HepG2 (cell line): ENCODE data around the gene CBL. TPM values are rescaled to one million over a fixed set of nuclear protein-coding genes. Genes with fewer than 3 reads are reported as not detected.
A peak's percentile ranks its signal among the peaks of the same experiment; 100 is the strongest.

Experiments
- ATAC-seq: fragments of 200-7000 bp; cut with Tn5 transposase; 3 replicates; pipeline ENCODE4 v1.9.1; 2020; ENCODE audit warnings: mild to moderate bottlenecking, moderate library complexity
- BruUV-seq: library from RNA; stranded (reverse); fragments of 400-500 nt; replicated peaks from 2 replicates; lab custom pipeline; 2021; lab: Mats Ljungman, UMichigan
- CTCF ChIA-PET: fragments of 300-600 bp; formaldehyde crosslinking; extraction: SDS; loops from one replicate; lab custom pipeline; 2021; ENCODE audit warnings: low total read pairs, inconsistent platforms, low intra/inter-chr PET ratio; lab: Yijun Ruan, JAX
- POLR2A ChIA-PET: fragments of 350-600 bp; sonication (Branson Sonifier 250); formaldehyde crosslinking; loops from one replicate; lab custom pipeline; 2020; ENCODE audit warnings: antibody characterized with exemption, inconsistent platforms; lab: Yijun Ruan, JAX
- DNase-seq: peaks from one replicate; pipeline ENCODE4 v3.0.0-alpha.2; 2015; ENCODE audit warnings: low spot score
- FAIRE-seq: peaks from 3 replicates; lab custom pipeline; 2011; peaks lifted over from hg19 to GRCh38; lab: Jason Lieb, UNC
- H2AFZ ChIP-seq: one replicate; pipeline ENCODE4 v1.6.1; 2011; ENCODE audit warnings: low read length, inconsistent platforms
- H3K27ac ChIP-seq: fragments of 300-600 bp; 3 replicates; pipeline ENCODE4 v1.8.0; 2011; ENCODE audit warnings: mixed run types, mild to moderate bottlenecking, mixed read lengths, low read length, inconsistent platforms; ENCODE audit not compliant: insufficient read depth; ENCODE audit errors: extremely low read length
- H3K27me3 ChIP-seq, 2 experiments: fragments of 200-600 bp in 1 of 2; 2 replicates in 1 of 2; 3 replicates in 1 of 2; pipeline versions ENCODE4 v1.6.0 to v1.8.0; 2011; ENCODE audit warnings: low read length in 2 of 2, mild to moderate bottlenecking in 2 of 2, moderate library complexity in 2 of 2, inconsistent platforms in 1 of 2; ENCODE audit not compliant: insufficient read depth in 2 of 2, control insufficient read depth in 1 of 2
- H3K36me3 ChIP-seq, 2 experiments: fragments of 200-600 bp in 1 of 2; replicated peaks in 1 of 2; 2 replicates in 1 of 2; 3 replicates in 1 of 2; pipeline versions ENCODE4 v1.5.1 to v1.8.0; 2011; ENCODE audit warnings: low read length in 2 of 2, inconsistent platforms in 1 of 2; ENCODE audit not compliant: insufficient read depth in 2 of 2, control insufficient read depth in 1 of 2
- H3K4me1 ChIP-seq: 2 replicates; pipeline ENCODE4 v1.5.1; 2012; ENCODE audit warnings: low read length, inconsistent platforms; ENCODE audit not compliant: insufficient read depth
- H3K4me2 ChIP-seq: 2 replicates; pipeline ENCODE4 v1.6.0; 2011; ENCODE audit warnings: low read depth, low read length, inconsistent platforms
- H3K4me3 ChIP-seq, 3 experiments: fragments of 200-600 bp in 1 of 3; sonication (generic), shearing (Covaris generic) in 1 of 3; replicated peaks in 1 of 3; 2 replicates each; pipeline ENCODE4 v1.5.1; 2011 to 2016; ENCODE audit warnings: low read length in 3 of 3, inconsistent platforms in 2 of 3, low read depth in 2 of 3, mild to moderate bottlenecking in 2 of 3, control low read depth in 1 of 3, mixed read lengths in 1 of 3; ENCODE audit not compliant: insufficient read depth in 1 of 3
- H3K79me2 ChIP-seq: one replicate; pipeline ENCODE4 v1.6.1; 2011; ENCODE audit warnings: low read length, inconsistent platforms; ENCODE audit not compliant: insufficient read depth
- H3K9ac ChIP-seq: 2 replicates; pipeline ENCODE4 v1.6.0; 2011; ENCODE audit warnings: mild to moderate bottlenecking, low read depth, low read length, inconsistent platforms; ENCODE audit not compliant: insufficient read depth
- H3K9me3 ChIP-seq: 2 replicates; pipeline ENCODE4 v1.5.1; 2012; ENCODE audit warnings: mild to moderate bottlenecking, low read length
- H4K20me1 ChIP-seq: 2 replicates; pipeline ENCODE4 v1.6.0; 2011; ENCODE audit warnings: inconsistent platforms, mild to moderate bottlenecking, low read length, moderate library complexity; ENCODE audit not compliant: insufficient read depth
- CREB1 ChIP-seq, 2 experiments: fragments of 450-650 bp in 1 of 2; IDR thresholded peaks; 2 replicates each; pipeline ENCODE4 v1.6.1; 2016 to 2017; ENCODE audit warnings: control low read depth in 1 of 2, mild to moderate bottlenecking in 1 of 2, missing compliant biosample characterization in 1 of 2, missing genetic modification characterization in 1 of 2
- DMAP1 ChIP-seq: IDR thresholded peaks from 2 replicates; pipeline ENCODE4 v1.6.1; 2016
- HIC2 ChIP-seq: sonication (generic); formaldehyde crosslinking; IDR thresholded peaks from 2 replicates; pipeline ENCODE4 v1.9.0; 2022; ENCODE audit warnings: low read depth, missing genetic modification reagents
- HNRNPL ChIP-seq: fragments of 200-400 bp; formaldehyde crosslinking; IDR thresholded peaks from 2 replicates; pipeline ENCODE4 v1.6.1; 2017; ENCODE audit warnings: mild to moderate bottlenecking, low read depth, low read length
- HOXA5 ChIP-seq: sonication (generic); formaldehyde crosslinking; IDR thresholded peaks from 2 replicates; pipeline ENCODE4 v1.4.0; 2020; ENCODE audit warnings: missing genetic modification reagents
- MIER2 ChIP-seq: IDR thresholded peaks from 2 replicates; pipeline ENCODE4 v1.6.1; 2016; ENCODE audit warnings: missing biosample characterization, missing genetic modification reagents
- POLR2AphosphoS2 ChIP-seq: IDR thresholded peaks from 2 replicates; pipeline ENCODE4 v1.6.1; 2011; ENCODE audit warnings: low read depth, low read length, improper control_type of control experiment
- PRDM4 ChIP-seq: sonication (generic); formaldehyde crosslinking; IDR thresholded peaks from 2 replicates; pipeline ENCODE4 v1.9.0; 2021; ENCODE audit warnings: missing genetic modification reagents, borderline replicate concordance
- SIN3A ChIP-seq: IDR thresholded peaks from 2 replicates; pipeline ENCODE4 v1.6.1; 2011; ENCODE audit warnings: low read depth, mild to moderate bottlenecking, control low read depth, low read length, borderline replicate concordance
- STAT5B ChIP-seq: sonication (generic); formaldehyde crosslinking; IDR thresholded peaks from 2 replicates; pipeline ENCODE4 v1.4.0; 2020; ENCODE audit warnings: missing genetic modification reagents
- TBX2 ChIP-seq: sonication (generic); formaldehyde crosslinking; IDR thresholded peaks from 2 replicates; pipeline ENCODE4 v1.5.0; 2020; ENCODE audit warnings: missing genetic modification reagents, mild to moderate bottlenecking, borderline replicate concordance
- TRIM24 ChIP-seq: sonication (generic); formaldehyde crosslinking; IDR thresholded peaks from 2 replicates; pipeline ENCODE4 v1.8.0; 2022; ENCODE audit warnings: mild to moderate bottlenecking, missing genetic modification reagents
- TSC22D2 ChIP-seq: sonication (generic); formaldehyde crosslinking; IDR thresholded peaks from 2 replicates; pipeline ENCODE4 v1.5.1; 2020; ENCODE audit warnings: missing genetic modification reagents, mild to moderate bottlenecking, borderline replicate concordance
- ZBTB33 ChIP-seq: sonication (generic); formaldehyde crosslinking; IDR thresholded peaks from 2 replicates; pipeline ENCODE4 v1.4.0; 2020; ENCODE audit warnings: missing genetic modification reagents
- ZNF160 ChIP-seq: sonication (generic); formaldehyde crosslinking; IDR thresholded peaks from 2 replicates; pipeline ENCODE4 v1.8.0; 2022; ENCODE audit warnings: mild to moderate bottlenecking, inconsistent platforms, missing genetic modification reagents
- ZNF383 ChIP-seq: sonication (generic); formaldehyde crosslinking; IDR thresholded peaks from 2 replicates; pipeline ENCODE4 v1.4.0; 2020; ENCODE audit warnings: missing genetic modification reagents, mild to moderate bottlenecking, borderline replicate concordance
- ZNF451 ChIP-seq: sonication (generic); formaldehyde crosslinking; IDR thresholded peaks from 2 replicates; pipeline ENCODE4 v1.5.0; 2020; ENCODE audit warnings: mild to moderate bottlenecking, missing genetic modification reagents
- WGBS: methylation state at CpG from one replicate; pipeline ENCODE4 v1.1.6; 2017; ENCODE audit warnings: low lambda C conversion rate; 5-methylcytosine and 5-hydroxymethylcytosine counted together
- in situ Hi-C: cut with HindIII; loops from 2 replicates; pipeline ENCODE4 v1.10.0; 2017; ENCODE audit warnings: low pct_unique_long_range_greater_than_20kb; ENCODE audit not compliant: extremely low pct_ligation_motif_present
- intact Hi-C: fragments of 100-400 bp; cut with micrococcal nuclease; formaldehyde crosslinking; loops from one replicate; pipeline ENCODE4 v1.10.0; 2022; ENCODE audit not compliant: unreplicated experiment
- polyA plus RNA-seq, 8 experiments: library from polyadenylated mRNA; depleted of rRNA in 3 of 8; stranded (reverse) in 7 of 8; unstranded in 1 of 8; fragments of >200 nt; fragmentation: Illumina TruSeq in 4 of 8; extraction: Trizol in 4 of 8; gene quantifications; 2 replicates each; pipeline versions ENCODE4 v1.2.1 to v1.2.3, GENCODE V29; 2011 to 2016; ENCODE audit warnings: low read depth in 4 of 8, missing spikeins in 1 of 8, mixed read lengths in 1 of 8; ENCODE audit not compliant: insufficient read depth in 1 of 8
- total RNA-seq, 5 experiments: library from RNA; depleted of rRNA; stranded (reverse); fragments of >200 nt; fragmentation: Illumina TruSeq; extraction: Trizol; gene quantifications; 2 replicates each; pipeline ENCODE4 v1.2.3, GENCODE V29; 2016; ENCODE audit warnings: low read depth in 1 of 5

Gene CBL
- total and polyA plus RNA-seq, 2 of the 13 experiments (the other 11 are each of a cell fraction or from before 2014, with no cell fraction given), result 6.6 to 7.4 TPM

- Histone ChIP-seq H3K4me1 (peaks cover 42% of the 10 kb centered on the region), H3K27ac (no peak overlapping the region), H3K27me3 (peaks cover 0 to 9% of the 10 kb centered on the region in 2 experiments; a peak in 1 of 5 replicates), H3K4me2 (peak overlapping the region; percentile 88), H3K4me3 (peak overlapping the region in 1 of 3 experiments; percentile 76; a peak in 1 of 6 replicates), H3K36me3 (no peaks in the 10 kb centered on the region), H3K9ac (no peak overlapping the region), H3K79me2 (no peaks in the 10 kb centered on the region), H4K20me1 (no peaks in the 10 kb centered on the region), H2AFZ (no peak overlapping the region), H3K9me3 (no peaks in the 10 kb centered on the region)
- ChIA-PET POLR2A (interaction anchor here (0.8 kb wide), 1 partner anchor 23 kb away, joined by 4 read pairs; no protein-coding TSS in a partner anchor), CTCF (no interaction called here)
- in situ Hi-C loops (no loop called here), intact Hi-C loops (no loop called here)
- no TSS peak for BruUV-seq
- ATAC-seq, result no peak
- DNase-seq, result no peak
- FAIRE-seq, result no peak
- 96% methylated on average over 13 of the region's 29 CpGs for WGBS
- TF ChIP-seq MIER2 (no peak), TRIM24 (CRISPR knock-in tag) (no peak), HIC2 (CRISPR knock-in tag) (peak; percentile 48; the same call in 1 of the 2 replicates), HNRNPL (peak; percentile 90), ZNF451 (no peak), TBX2 (CRISPR knock-in tag) (no peak), DMAP1 (CRISPR knock-in tag) (no peak), ZNF383 (CRISPR knock-in tag) (no peak), CREB1 (IDR thresholded peaks at IDR 0.05) (peak; percentile 75), CREB1 (CRISPR knock-in tag; IDR thresholded peaks at IDR 0.05) (no peak), PRDM4 (no peak), HOXA5 (CRISPR knock-in tag) (no peak), STAT5B (CRISPR knock-in tag) (no peak), POLR2AphosphoS2 (no peak), ZBTB33 (CRISPR knock-in tag) (peak; percentile 70), SIN3A (no peak), ZNF160 (no peak), TSC22D2 (CRISPR knock-in tag) (no peak)
These were observed 109.2 kb downstream of the CBL start for GRCh38 chr11:119315131-119316015.
